Transverse colon (tissue), 4 donors: ENCODE data around the gene MACROD1. TPM values are rescaled to one million over a fixed set of nuclear protein-coding genes. Genes with fewer than 3 reads are reported as not detected.

ENCODE experiments used
- DNase-seq: peaks from one replicate; pipeline ENCODE4 v3.0.0-alpha.2; 2019
- H3K27ac ChIP-seq, 4 donors: fragments of 200-600 bp; sonication (generic); 2 replicates each; pipeline ENCODE4 v1.5.1; 2016 to 2018; ENCODE audit warnings: inconsistent platforms in 4 of 4
- H3K27me3 ChIP-seq: fragments of 200-600 bp; sonication (generic); 2 replicates; pipeline ENCODE4 v1.5.1; 2017; ENCODE audit warnings: inconsistent platforms
- H3K36me3 ChIP-seq, 4 donors: fragments of 200-600 bp; sonication (generic); 2 replicates each; pipeline ENCODE4 v1.5.1; 2017 to 2019; ENCODE audit warnings: inconsistent platforms in 4 of 4
- H3K4me1 ChIP-seq, 4 donors: fragments of 200-600 bp; sonication (generic); 2 replicates each; pipeline ENCODE4 v1.5.1; 2017 to 2020; ENCODE audit warnings: inconsistent platforms in 4 of 4
- H3K4me3 ChIP-seq, 4 donors: fragments of 200-600 bp; sonication (generic); 1 replicate in 1 of 4; 2 replicates in 3 of 4; pipeline versions ENCODE4 v1.5.1 to v1.6.1; 2017 to 2019; ENCODE audit warnings: inconsistent platforms in 4 of 4
- H3K9me3 ChIP-seq, 2 donors: fragments of 200-600 bp; sonication (generic); 2 replicates each; pipeline ENCODE4 v1.5.1; 2017 to 2019; ENCODE audit warnings: inconsistent platforms in 2 of 2
- CTCF ChIP-seq, 5 experiments: fragments of 200-600 bp in 3 of 5; fragments of 450-650 bp in 2 of 5; sonication (generic) in 3 of 5; IDR thresholded peaks; 1 replicate in 2 of 5; 2 replicates in 3 of 5; pipeline ENCODE4 v1.5.1; 2016 to 2017; ENCODE audit warnings: antibody characterized with exemption in 5 of 5, inconsistent platforms in 3 of 5, mild to moderate bottlenecking in 2 of 5, moderate library complexity in 1 of 5
- EP300 ChIP-seq: sonication (generic); formaldehyde crosslinking; IDR thresholded peaks from one replicate; pipeline ENCODE4 v1.6.1; 2017; ENCODE audit warnings: antibody characterized with exemption, low read depth
- POLR2A ChIP-seq: fragments of 450-650 bp; IDR thresholded peaks from one replicate; pipeline ENCODE4 v1.6.1; 2016; ENCODE audit warnings: antibody characterized with exemption, mild to moderate bottlenecking, moderate library complexity
- POLR2AphosphoS5 ChIP-seq, 3 donors: sonication (generic); formaldehyde crosslinking; IDR thresholded peaks; one replicate each; pipeline ENCODE4 v1.6.1; 2016; ENCODE audit warnings: antibody characterized with exemption in 3 of 3
- WGBS, 2 donors: methylation state at CpG; one replicate each; pipeline ENCODE4 v1.1.5; 2018; ENCODE audit warnings: low coverage in 1 of 2; 5-methylcytosine and 5-hydroxymethylcytosine counted together
- in situ Hi-C, 4 donors: fragments of 200-750 bp; cut with MboI; loops; one replicate each; pipeline versions ENCODE4 v1.15.0 to v1.15.1; 2017; ENCODE audit warnings: low sequenced_read_pairs in 3 of 4, low pct_ligation_motif_present in 1 of 4, low pct_unique_long_range_greater_than_20kb in 1 of 4
- intact Hi-C: fragments of 100-400 bp; cut with DNase I; formaldehyde crosslinking; loops from one replicate; pipeline ENCODE4 v1.15.1; 2023; ENCODE audit warnings: low total_unique reads
- total RNA-seq, 4 donors: library from RNA; depleted of rRNA; stranded (reverse); fragments of >200 nt; gene quantifications; one replicate each; pipeline ENCODE4 v1.1.0, GENCODE V29; 2016

Gene MACROD1
- total RNA-seq, 4 donors from 2014 or later = 42.9 to 50.7 (median 50.1) TPM

DNA sequence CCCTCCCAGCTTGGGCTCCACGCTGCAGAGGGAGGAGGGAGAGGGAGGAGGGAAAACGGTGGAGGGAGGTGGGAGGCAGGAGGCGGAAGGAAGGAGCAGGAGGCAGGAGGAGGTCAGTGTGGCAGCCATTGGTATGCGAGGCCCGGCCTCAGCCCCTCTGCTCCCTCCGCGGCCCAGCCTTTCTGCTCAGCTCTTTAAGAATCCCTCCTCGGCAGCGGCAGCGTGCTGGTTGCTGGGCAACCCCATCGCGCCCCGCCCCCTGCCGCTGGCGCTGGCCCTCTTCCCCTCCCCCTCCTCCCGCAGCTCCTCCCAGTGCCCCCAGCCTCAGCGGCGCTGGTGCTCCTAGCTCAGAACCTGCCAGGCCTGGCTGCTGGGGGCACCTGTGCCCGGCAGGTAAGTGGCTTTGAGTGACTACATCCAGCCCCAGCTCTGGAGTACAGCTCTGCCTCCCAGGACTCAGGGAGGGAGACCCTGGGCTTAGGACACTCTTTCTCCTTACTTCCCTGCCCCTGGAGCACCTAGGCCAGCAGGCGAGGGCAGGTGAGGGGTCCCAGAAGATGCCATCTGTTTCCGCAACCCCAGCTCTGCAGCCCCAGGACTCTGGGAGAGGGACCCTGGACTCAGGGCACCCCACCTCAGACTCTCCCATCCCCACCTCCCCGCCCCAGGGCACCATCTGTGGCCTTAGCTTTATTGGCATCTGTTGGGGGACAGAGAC, 137.4 kb downstream of the MACROD1 start:
- Histone ChIP-seq H3K4me1 (peaks cover 0 to 6% (median 3%) of the 10 kb centered on the region in 4 donors), H3K27ac (no peak overlapping the region), H3K36me3 (no peaks in the 10 kb centered on the region), H3K9me3 (no peaks in the 10 kb centered on the region), H3K4me3 (no peak overlapping the region), H3K27me3 (peaks cover 19% of the 10 kb centered on the region)
- intact Hi-C loops (no loop called here), in situ Hi-C loops (no loop called here)
- WGBS, 2 donors = 21% methylated on average over 22 of the region's 22 CpGs; no CpG with 5 or more reads in 1 of the 2 donors
- TF ChIP-seq EP300 (no peak), POLR2AphosphoS5 (IDR thresholded peaks at IDR 0.05) (no peak), POLR2A (no peak), CTCF (IDR thresholded peaks at IDR 0.05) (no peak)
- no peak for DNase-seq

DNA sequence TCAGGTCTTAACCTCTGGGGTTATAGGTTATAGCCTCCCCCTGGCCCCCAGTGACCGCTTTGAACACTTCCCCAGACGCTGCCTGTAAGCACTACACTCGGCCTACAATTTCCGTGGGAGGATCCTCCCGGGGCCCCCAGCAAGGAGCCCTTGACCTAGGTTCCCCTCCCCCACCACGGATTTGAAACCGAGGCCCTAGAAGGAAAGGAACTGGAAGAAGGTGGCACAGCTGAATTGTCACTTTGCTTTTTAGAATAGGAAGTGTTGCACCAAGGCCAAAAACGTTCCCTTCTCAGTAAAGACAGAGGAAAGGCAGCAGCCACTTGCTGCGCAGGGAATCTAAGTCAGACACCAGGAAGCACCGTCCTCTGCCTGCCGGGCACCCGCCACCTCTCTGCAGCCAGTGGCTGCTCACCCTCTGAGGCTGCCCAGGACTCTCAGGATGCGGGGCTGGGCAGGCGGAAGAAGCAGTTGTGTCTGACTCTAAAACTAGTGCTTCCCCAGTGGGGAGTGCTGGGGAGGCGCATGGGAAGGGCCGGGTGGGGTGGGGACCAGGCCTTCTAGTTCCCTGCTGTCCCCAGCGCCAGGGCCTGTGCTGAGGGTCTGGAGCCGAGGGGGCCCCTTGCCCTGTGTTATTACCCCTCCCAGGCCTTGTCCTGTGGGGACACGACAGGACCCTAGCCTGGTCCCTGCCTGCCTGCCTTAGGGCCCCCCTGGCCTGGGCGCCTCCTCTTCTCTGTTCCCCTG, 138.1 kb downstream of the MACROD1 start:
- no peak for TF ChIP-seq EP300
- no peak overlapping the region for H3K27ac ChIP-seq
- in situ Hi-C loops = no loop called here
- no peak for DNase-seq
- H3K27me3 ChIP-seq = peaks cover 14% of the 10 kb centered on the region
- no peaks in the 10 kb centered on the region for H3K9me3 ChIP-seq
- intact Hi-C loops = no loop called here
- 61 to 90% methylated on average over 4 to 20 of the region's 20 CpGs for WGBS, 2 donors
- H3K36me3 ChIP-seq = no peaks in the 10 kb centered on the region
- no peak overlapping the region for H3K4me3 ChIP-seq
- H3K4me1 ChIP-seq = peaks cover 0 to 6% (median 3%) of the 10 kb centered on the region in 4 donors

DNA sequence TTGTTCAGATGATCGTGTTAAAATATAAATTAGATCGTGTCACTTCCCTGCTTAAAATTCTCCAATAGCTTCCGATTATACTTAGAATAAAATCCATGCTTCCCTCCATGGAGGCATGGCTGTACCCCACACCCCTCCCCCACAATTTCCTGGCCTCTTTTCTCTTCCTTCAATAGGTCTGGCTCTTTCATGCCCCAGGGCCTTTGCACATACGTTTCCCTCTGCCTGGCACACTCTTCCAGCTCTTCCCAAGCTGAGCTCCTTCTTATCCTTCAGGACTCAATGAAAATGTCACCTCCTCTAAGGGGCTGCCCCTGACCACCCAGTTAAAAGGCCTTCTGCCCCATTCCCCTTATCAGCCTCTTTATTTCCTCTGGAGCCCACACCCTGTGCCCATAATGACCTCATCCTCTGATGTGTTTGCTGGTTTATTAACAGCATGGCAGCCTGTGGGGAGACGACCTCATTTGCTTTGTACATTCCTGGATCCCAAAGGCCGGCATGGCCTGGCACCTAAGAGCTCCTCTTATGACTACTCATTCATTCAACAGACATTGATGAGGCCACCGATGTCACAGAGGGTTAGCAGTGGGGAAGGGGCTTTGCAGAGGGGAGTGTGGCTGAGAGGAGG, 139.2 kb downstream of the MACROD1 start:
- DNase-seq = no peak
- Histone ChIP-seq H3K9me3 (no peaks in the 10 kb centered on the region), H3K36me3 (no peaks in the 10 kb centered on the region), H3K27ac (no peak overlapping the region), H3K27me3 (peaks cover 14% of the 10 kb centered on the region), H3K4me3 (no peak overlapping the region), H3K4me1 (peaks cover 0 to 6% (median 3%) of the 10 kb centered on the region in 4 donors)
- no peak for TF ChIP-seq EP300
- TF ChIP-seq CTCF (IDR thresholded peaks at IDR 0.05) = no peak
- no peak for TF ChIP-seq POLR2A
- TF ChIP-seq POLR2AphosphoS5 (IDR thresholded peaks at IDR 0.05) = no peak
- 87 to 93% methylated on average over 5 to 7 of the region's 7 CpGs for WGBS, 2 donors
- in situ Hi-C loops = no loop called here
- intact Hi-C loops = no loop called here

- Histone ChIP-seq H3K4me1 (peaks cover 0 to 6% (median 3%) of the 10 kb centered on the region in 4 donors), H3K9me3 (no peaks in the 10 kb centered on the region), H3K36me3 (no peaks in the 10 kb centered on the region), H3K27me3 (peaks cover 14% of the 10 kb centered on the region), H3K4me3 (no peak overlapping the region), H3K27ac (no peak overlapping the region)
- TF ChIP-seq EP300 = no peak
- no peak for TF ChIP-seq POLR2AphosphoS5 (IDR thresholded peaks at IDR 0.05)
- TF ChIP-seq CTCF (IDR thresholded peaks at IDR 0.05) = no peak
- no peak for TF ChIP-seq POLR2A
- intact Hi-C loops = loop anchor here (1.0 kb wide), 1 partner anchor 24 kb away; no protein-coding TSS in a partner anchor
- no peak for DNase-seq
- WGBS, 2 donors = 74 to 92% methylated on average over 1 to 4 of the region's 4 CpGs
- in situ Hi-C loops = no loop called here
Measured at GRCh38 chr11:64025205-64025604, 140.7 kb downstream of the MACROD1 start.
